Measurements from ENCODE around the gene XPO4.
"Not testable (repeated sequence)": the region's sequence is repeated elsewhere in the genome, so short reads cannot be mapped to it uniquely, and the experiment has no call there.

- not testable (repeated sequence) for TF ChIP-seq CTCF, POLR2AphosphoS5 (IDR thresholded peaks at IDR 0.05)
Measured at GRCh38 chr13:20890540-20890939, 12.0 kb downstream of the XPO4 start.

Measured in gastroesophageal sphincter (tissue), 3 donors.